Panc1 (cell line): Measurements from ENCODE around the gene MAP3K6. TPM values are rescaled to one million over a fixed set of nuclear protein-coding genes. Genes with fewer than 3 reads are reported as not detected.

ENCODE experiments used
- ATAC-seq: fragments of 200-7000 bp; cut with Tn5 transposase; 2 replicates; pipeline ENCODE4 v1.9.1; 2020; ENCODE audit warnings: mild to moderate bottlenecking, moderate library complexity
- BruUV-seq: library from RNA; stranded (reverse); fragments of 400-500 nt; replicated peaks from 2 replicates; lab custom pipeline; 2021; lab: Mats Ljungman, UMichigan
- CTCF ChIA-PET: fragments of 300-600 bp; sonication (Branson Sonifier 250); formaldehyde crosslinking; loops from one replicate; lab custom pipeline; 2022; ENCODE audit warnings: antibody characterized with exemption; lab: Charles Lee
- POLR2A ChIA-PET: fragments of 300-600 bp; sonication (Branson Sonifier 250); formaldehyde crosslinking; loops from one replicate; lab custom pipeline; 2022; ENCODE audit warnings: antibody characterized with exemption; lab: Charles Lee
- DNase-seq: peaks from one replicate; pipeline ENCODE4 v3.0.0-alpha.2; 2010; ENCODE audit warnings: low read depth, low spot score
- H3K27ac ChIP-seq: 2 replicates; pipeline ENCODE4 v1.5.1; 2011; ENCODE audit warnings: mild to moderate bottlenecking, low read length, inconsistent platforms
- H3K27me3 ChIP-seq: fragments of 200-500 bp; sonication (Bioruptor generic); 2 replicates; pipeline ENCODE4 v1.6.0; 2014; ENCODE audit warnings: low read length, inconsistent platforms; ENCODE audit not compliant: control insufficient read depth, insufficient read depth
- H3K36me3 ChIP-seq: fragments of 200-500 bp; sonication (Bioruptor generic); 2 replicates; pipeline ENCODE4 v1.5.1; 2014; ENCODE audit warnings: inconsistent platforms, mild to moderate bottlenecking, low read length, moderate library complexity; ENCODE audit not compliant: control insufficient read depth, insufficient read depth
- H3K4me1 ChIP-seq: 2 replicates; pipeline ENCODE4 v1.5.1; 2011; ENCODE audit warnings: inconsistent platforms, mild to moderate bottlenecking, low read length, moderate library complexity; ENCODE audit not compliant: control insufficient read depth, insufficient read depth
- H3K4me3 ChIP-seq, 2 experiments: 2 replicates each; pipeline ENCODE4 v1.5.1; 2011 to 2012; ENCODE audit warnings: low read depth in 2 of 2, low read length in 2 of 2, mild to moderate bottlenecking in 2 of 2, inconsistent platforms in 1 of 2, moderate library complexity in 1 of 2
- H3K9me3 ChIP-seq: fragments of 200-500 bp; sonication (Bioruptor generic); 2 replicates; pipeline ENCODE4 v1.5.1; 2014; ENCODE audit warnings: low read depth, mild to moderate bottlenecking, inconsistent platforms, low read length, moderate library complexity; ENCODE audit not compliant: control insufficient read depth, insufficient read depth
- POLR2AphosphoS5 ChIP-seq: IDR thresholded peaks from 2 replicates; pipeline ENCODE4 v1.6.1; 2012; ENCODE audit warnings: mild to moderate bottlenecking, low read depth, low read length, moderate library complexity
- SIN3A ChIP-seq: IDR thresholded peaks from 2 replicates; pipeline ENCODE4 v1.6.1; 2012; ENCODE audit warnings: low read depth, mild to moderate bottlenecking, low read length, moderate library complexity, borderline replicate concordance; ENCODE audit not compliant: insufficient read depth
- TCF7L2 ChIP-seq: IDR thresholded peaks from 2 replicates; pipeline ENCODE4 v1.6.1; 2011; ENCODE audit warnings: mild to moderate bottlenecking, low read depth, low read length, inconsistent platforms
- in situ Hi-C: cut with HindIII; loops from 2 replicates; pipeline ENCODE4 v1.10.0; 2016; ENCODE audit warnings: low sequenced_read_pairs, low pct_unique_long_range_greater_than_20kb
- intact Hi-C: fragments of 100-400 bp; cut with micrococcal nuclease; formaldehyde crosslinking; loops from one replicate; pipeline ENCODE4 v1.10.0; 2022; ENCODE audit not compliant: unreplicated experiment
- total RNA-seq: library from RNA; stranded (reverse); gene quantifications from one replicate; pipeline ENCODE4 v1.2.1, GENCODE V29; 2021; ENCODE audit not compliant: unreplicated experiment
- TF ChIP-seq, protein P1 (sequence below): fragments of 450-650 bp; IDR thresholded peaks from 2 replicates; pipeline ENCODE4 v1.5.1; 2017; ENCODE audit warnings: mild to moderate bottlenecking
- TF ChIP-seq, protein P2 (sequence below), 2 experiments: IDR thresholded peaks; 2 replicates each; pipeline ENCODE4 v1.6.1; 2011 to 2012; ENCODE audit warnings: low read depth in 2 of 2, control low read depth in 1 of 2, low read length in 1 of 2, mild to moderate bottlenecking in 1 of 2, moderate library complexity in 1 of 2; ENCODE audit not compliant: insufficient read depth in 1 of 2

The MAP3K6 gene
- total RNA-seq, 1 experiment from 2014 or later, result 56.9 TPM

DNA sequence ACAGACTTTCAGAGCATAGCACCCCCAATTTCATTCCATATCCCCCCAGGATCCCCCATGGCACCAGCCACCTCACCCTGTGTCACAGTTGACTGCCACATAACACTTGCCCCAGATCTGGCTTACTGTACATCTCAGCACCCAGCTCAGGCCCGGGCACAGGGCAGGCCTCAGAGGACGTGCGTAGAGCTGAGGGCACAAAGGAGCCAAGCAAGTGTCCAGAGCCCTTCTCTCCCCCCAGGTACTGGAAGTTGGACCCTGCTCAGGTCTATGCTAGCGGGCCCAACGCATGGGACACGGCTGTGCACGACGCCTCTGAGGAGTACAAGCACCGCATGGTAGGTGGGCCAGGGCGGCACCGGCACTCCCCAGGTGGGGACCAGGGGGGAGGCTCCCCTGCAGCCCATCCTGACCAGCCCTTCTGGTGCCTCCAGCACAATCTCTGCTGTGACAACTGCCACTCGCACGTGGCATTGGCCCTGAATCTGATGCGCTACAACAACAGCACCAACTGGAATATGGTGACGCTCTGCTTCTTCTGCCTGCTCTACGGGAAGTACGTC, 33.0 kb downstream of the MAP3K6 start:
- H3K9me3 ChIP-seq, result no peaks in the 10 kb centered on the region
- no peak overlapping the region for H3K4me3 ChIP-seq
- H3K4me1 ChIP-seq, result no peaks in the 10 kb centered on the region
- no peak overlapping the region for H3K27ac ChIP-seq
- ATAC-seq (no peak), DNase-seq (no peak)
- ChIA-PET CTCF (interaction anchor here (0.5 kb wide), 1 partner anchor 17 kb away, joined by 6 read pairs; no protein-coding TSS in a partner anchor), POLR2A (no interaction called here)
- no TSS peak for BruUV-seq
- no peaks in the 10 kb centered on the region for H3K27me3 ChIP-seq
- in situ Hi-C loops, result no loop called here
- H3K36me3 ChIP-seq, result peaks cover 2% of the 10 kb centered on the region
- intact Hi-C loops, result no loop called here
- TF ChIP-seq SIN3A (no peak), POLR2AphosphoS5 (no peak), TCF7L2 (no peak)
- TF ChIP-seq, protein P1, sequence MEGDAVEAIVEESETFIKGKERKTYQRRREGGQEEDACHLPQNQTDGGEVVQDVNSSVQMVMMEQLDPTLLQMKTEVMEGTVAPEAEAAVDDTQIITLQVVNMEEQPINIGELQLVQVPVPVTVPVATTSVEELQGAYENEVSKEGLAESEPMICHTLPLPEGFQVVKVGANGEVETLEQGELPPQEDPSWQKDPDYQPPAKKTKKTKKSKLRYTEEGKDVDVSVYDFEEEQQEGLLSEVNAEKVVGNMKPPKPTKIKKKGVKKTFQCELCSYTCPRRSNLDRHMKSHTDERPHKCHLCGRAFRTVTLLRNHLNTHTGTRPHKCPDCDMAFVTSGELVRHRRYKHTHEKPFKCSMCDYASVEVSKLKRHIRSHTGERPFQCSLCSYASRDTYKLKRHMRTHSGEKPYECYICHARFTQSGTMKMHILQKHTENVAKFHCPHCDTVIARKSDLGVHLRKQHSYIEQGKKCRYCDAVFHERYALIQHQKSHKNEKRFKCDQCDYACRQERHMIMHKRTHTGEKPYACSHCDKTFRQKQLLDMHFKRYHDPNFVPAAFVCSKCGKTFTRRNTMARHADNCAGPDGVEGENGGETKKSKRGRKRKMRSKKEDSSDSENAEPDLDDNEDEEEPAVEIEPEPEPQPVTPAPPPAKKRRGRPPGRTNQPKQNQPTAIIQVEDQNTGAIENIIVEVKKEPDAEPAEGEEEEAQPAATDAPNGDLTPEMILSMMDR, result no peak
- TF ChIP-seq, protein P2, sequence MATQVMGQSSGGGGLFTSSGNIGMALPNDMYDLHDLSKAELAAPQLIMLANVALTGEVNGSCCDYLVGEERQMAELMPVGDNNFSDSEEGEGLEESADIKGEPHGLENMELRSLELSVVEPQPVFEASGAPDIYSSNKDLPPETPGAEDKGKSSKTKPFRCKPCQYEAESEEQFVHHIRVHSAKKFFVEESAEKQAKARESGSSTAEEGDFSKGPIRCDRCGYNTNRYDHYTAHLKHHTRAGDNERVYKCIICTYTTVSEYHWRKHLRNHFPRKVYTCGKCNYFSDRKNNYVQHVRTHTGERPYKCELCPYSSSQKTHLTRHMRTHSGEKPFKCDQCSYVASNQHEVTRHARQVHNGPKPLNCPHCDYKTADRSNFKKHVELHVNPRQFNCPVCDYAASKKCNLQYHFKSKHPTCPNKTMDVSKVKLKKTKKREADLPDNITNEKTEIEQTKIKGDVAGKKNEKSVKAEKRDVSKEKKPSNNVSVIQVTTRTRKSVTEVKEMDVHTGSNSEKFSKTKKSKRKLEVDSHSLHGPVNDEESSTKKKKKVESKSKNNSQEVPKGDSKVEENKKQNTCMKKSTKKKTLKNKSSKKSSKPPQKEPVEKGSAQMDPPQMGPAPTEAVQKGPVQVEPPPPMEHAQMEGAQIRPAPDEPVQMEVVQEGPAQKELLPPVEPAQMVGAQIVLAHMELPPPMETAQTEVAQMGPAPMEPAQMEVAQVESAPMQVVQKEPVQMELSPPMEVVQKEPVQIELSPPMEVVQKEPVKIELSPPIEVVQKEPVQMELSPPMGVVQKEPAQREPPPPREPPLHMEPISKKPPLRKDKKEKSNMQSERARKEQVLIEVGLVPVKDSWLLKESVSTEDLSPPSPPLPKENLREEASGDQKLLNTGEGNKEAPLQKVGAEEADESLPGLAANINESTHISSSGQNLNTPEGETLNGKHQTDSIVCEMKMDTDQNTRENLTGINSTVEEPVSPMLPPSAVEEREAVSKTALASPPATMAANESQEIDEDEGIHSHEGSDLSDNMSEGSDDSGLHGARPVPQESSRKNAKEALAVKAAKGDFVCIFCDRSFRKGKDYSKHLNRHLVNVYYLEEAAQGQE (IDR thresholded peaks at IDR 0.05; ENCODE audit: insufficient read depth in 1 of 2, low read depth in 2 of 2, low read length in 1 of 2), result no peak

DNA sequence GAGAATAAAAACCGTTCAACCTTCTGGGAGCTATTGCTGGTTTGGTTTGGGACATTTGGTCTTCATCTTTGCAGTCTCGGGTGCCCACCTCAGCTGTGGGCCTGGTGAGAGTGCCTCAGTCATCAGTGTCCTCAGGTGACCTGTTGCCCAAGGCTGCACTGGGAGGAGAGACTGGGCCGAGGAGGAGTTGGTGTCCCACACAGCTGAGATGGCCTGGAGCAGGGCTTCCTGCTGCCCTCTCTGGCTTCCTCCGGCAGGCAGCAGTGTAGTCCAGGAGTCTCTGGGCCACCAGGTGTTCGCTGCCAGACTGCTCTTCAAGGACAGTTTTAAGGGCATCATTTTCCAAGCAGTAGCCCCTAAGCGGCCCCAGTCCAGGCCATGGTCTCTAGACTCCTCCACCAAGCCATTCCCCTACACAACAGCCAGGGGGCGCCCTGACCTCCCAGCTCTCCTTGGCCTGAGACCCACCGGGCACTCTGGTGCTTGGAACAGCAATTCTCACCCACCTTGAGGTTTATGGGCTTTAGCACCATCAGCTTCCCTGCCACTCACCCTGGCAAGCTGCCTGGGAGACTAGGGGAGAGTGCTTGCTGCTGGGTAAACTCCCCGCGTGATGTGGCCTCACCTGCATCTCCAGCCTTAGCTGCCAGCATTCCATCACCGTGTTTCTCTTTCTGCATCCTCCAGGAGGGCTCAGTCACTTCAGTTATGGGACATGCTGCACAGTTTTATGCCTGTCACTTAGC, 34.1 kb downstream of the MAP3K6 start:
- ChIA-PET POLR2A (interaction anchor here (0.6 kb wide), 1 partner anchor 388 kb away, joined by 6 read pairs; no protein-coding TSS in a partner anchor), CTCF (interaction anchor here (0.9 to 1.3 kb wide), 5 partner anchors 10 to 36 kb away, joined by 3 to 4 read pairs (median 3); no protein-coding TSS in a partner anchor)
- intact Hi-C loops, result no loop called here
- in situ Hi-C loops, result no loop called here
- TF ChIP-seq, protein P2 (IDR thresholded peaks at IDR 0.05; ENCODE audit: insufficient read depth in 1 of 2, low read depth in 2 of 2, low read length in 1 of 2), result no peak
- TF ChIP-seq, protein P1, result peak; percentile 93
- TF ChIP-seq TCF7L2, result no peak
- TF ChIP-seq POLR2AphosphoS5, result no peak
- no peak for TF ChIP-seq SIN3A
- BruUV-seq, result no TSS peak
- DNase-seq (no peak), ATAC-seq (peak; percentile 77)
- Histone ChIP-seq H3K36me3 (peaks cover 2% of the 10 kb centered on the region), H3K4me1 (no peaks in the 10 kb centered on the region), H3K27me3 (no peaks in the 10 kb centered on the region), H3K27ac (no peak overlapping the region), H3K9me3 (no peaks in the 10 kb centered on the region), H3K4me3 (no peak overlapping the region)
